ENCODE results near the gene HPSE.

HPSE gene

GRCh38 chr4:83362492-83363329, 28.1 kb upstream of the HPSE start:
- H3K27me3 ChIP-seq (ENCODE audit: control insufficient read depth in 1 of 2, insufficient read depth in 2 of 2, low read length in 2 of 2): no peaks in the 10 kb centered on the region
- no peak overlapping the region for H3K4me3 ChIP-seq (ENCODE audit: low read length in 2 of 2)
- H3K4me1 ChIP-seq (ENCODE audit: control insufficient read depth, insufficient read depth, low read length): no peaks in the 10 kb centered on the region
- no peak overlapping the region for H3K9ac ChIP-seq (ENCODE audit: low read length in 2 of 2)
- no peaks in the 10 kb centered on the region for H3K9me3 ChIP-seq (ENCODE audit: control insufficient read depth in 2 of 2, low read length in 2 of 2)
- H3K36me3 ChIP-seq (ENCODE audit: control insufficient read depth in 2 of 2, insufficient read depth in 2 of 2, low read length in 2 of 2): no peaks in the 10 kb centered on the region
- no peak overlapping the region for H3K27ac ChIP-seq (ENCODE audit: low read length)

- no peaks in the 10 kb centered on the region for H3K27me3 ChIP-seq (ENCODE audit: control insufficient read depth in 1 of 2, insufficient read depth in 2 of 2, low read length in 2 of 2)
- no peaks in the 10 kb centered on the region for H3K9me3 ChIP-seq (ENCODE audit: control insufficient read depth in 2 of 2, low read length in 2 of 2)
- H3K9ac ChIP-seq (ENCODE audit: low read length in 2 of 2): no peak overlapping the region
- H3K4me3 ChIP-seq (ENCODE audit: low read length in 2 of 2): no peak overlapping the region
- no peaks in the 10 kb centered on the region for H3K36me3 ChIP-seq (ENCODE audit: control insufficient read depth in 2 of 2, insufficient read depth in 2 of 2, low read length in 2 of 2)
- no peaks in the 10 kb centered on the region for H3K4me1 ChIP-seq (ENCODE audit: control insufficient read depth, insufficient read depth, low read length)
- no peak overlapping the region for H3K27ac ChIP-seq (ENCODE audit: low read length)
Observed at GRCh38 chr4:83361416-83362103, 26.9 kb upstream of the HPSE start.

- Histone ChIP-seq H3K27ac (ENCODE audit: low read length) (no peak overlapping the region), H3K9ac (ENCODE audit: low read length in 2 of 2) (no peak overlapping the region), H3K4me3 (ENCODE audit: low read length in 2 of 2) (no peak overlapping the region), H3K36me3 (ENCODE audit: control insufficient read depth in 2 of 2, insufficient read depth in 2 of 2, low read length in 2 of 2) (no peaks in the 10 kb centered on the region), H3K27me3 (ENCODE audit: control insufficient read depth in 1 of 2, insufficient read depth in 2 of 2, low read length in 2 of 2) (no peaks in the 10 kb centered on the region), H3K9me3 (ENCODE audit: control insufficient read depth in 2 of 2, low read length in 2 of 2) (no peaks in the 10 kb centered on the region), H3K4me1 (ENCODE audit: control insufficient read depth, insufficient read depth, low read length) (no peaks in the 10 kb centered on the region)
Observed at GRCh38 chr4:83360018-83360417, 25.4 kb upstream of the HPSE start.

GRCh38 chr4:83358410-83358809, 23.8 kb upstream of the HPSE start:
- Histone ChIP-seq H3K4me3 (ENCODE audit: low read length in 2 of 2) (no peak overlapping the region), H3K27me3 (ENCODE audit: control insufficient read depth in 1 of 2, insufficient read depth in 2 of 2, low read length in 2 of 2) (no peaks in the 10 kb centered on the region), H3K36me3 (ENCODE audit: control insufficient read depth in 2 of 2, insufficient read depth in 2 of 2, low read length in 2 of 2) (no peaks in the 10 kb centered on the region), H3K9ac (ENCODE audit: low read length in 2 of 2) (no peak overlapping the region), H3K4me1 (ENCODE audit: control insufficient read depth, insufficient read depth, low read length) (no peaks in the 10 kb centered on the region), H3K9me3 (ENCODE audit: control insufficient read depth in 2 of 2, low read length in 2 of 2) (peaks cover 0 to 5% of the 10 kb centered on the region in 2 donors), H3K27ac (ENCODE audit: low read length) (no peak overlapping the region)

GRCh38 chr4:83356899-83357661, 22.4 kb upstream of the HPSE start:
- Histone ChIP-seq H3K4me3 (ENCODE audit: low read length in 2 of 2) (peak overlapping the region in 1 of 2 donors; percentile 19), H3K9me3 (ENCODE audit: control insufficient read depth in 2 of 2, low read length in 2 of 2) (peaks cover 0 to 5% of the 10 kb centered on the region in 2 donors)

GRCh38 chr4:83353516-83353915, 18.9 kb upstream of the HPSE start:
- Histone ChIP-seq H3K4me3 (ENCODE audit: low read length in 2 of 2) (no peak overlapping the region), H3K9me3 (ENCODE audit: control insufficient read depth in 2 of 2, low read length in 2 of 2) (peaks cover 0 to 5% of the 10 kb centered on the region in 2 donors), H3K4me1 (ENCODE audit: control insufficient read depth, insufficient read depth, low read length) (no peaks in the 10 kb centered on the region)

More at GRCh38 chr4:83356899-83357661, 22.4 kb upstream of the HPSE start:
- Histone ChIP-seq H3K27me3 (ENCODE audit: control insufficient read depth in 1 of 2, insufficient read depth in 2 of 2, low read length in 2 of 2) (no peaks in the 10 kb centered on the region), H3K27ac (ENCODE audit: low read length) (no peak overlapping the region), H3K9ac (ENCODE audit: low read length in 2 of 2) (no peak overlapping the region), H3K4me1 (ENCODE audit: control insufficient read depth, insufficient read depth, low read length) (no peaks in the 10 kb centered on the region), H3K36me3 (ENCODE audit: control insufficient read depth in 2 of 2, insufficient read depth in 2 of 2, low read length in 2 of 2) (no peaks in the 10 kb centered on the region)

GRCh38 chr4:83348074-83348473, 13.4 kb upstream of the HPSE start:
- no peaks in the 10 kb centered on the region for H3K27me3 ChIP-seq (ENCODE audit: control insufficient read depth in 1 of 2, insufficient read depth in 2 of 2, low read length in 2 of 2)
- H3K9me3 ChIP-seq (ENCODE audit: control insufficient read depth in 2 of 2, low read length in 2 of 2): no peaks in the 10 kb centered on the region
- no peaks in the 10 kb centered on the region for H3K36me3 ChIP-seq (ENCODE audit: control insufficient read depth in 2 of 2, insufficient read depth in 2 of 2, low read length in 2 of 2)
- H3K9ac ChIP-seq (ENCODE audit: low read length in 2 of 2): no peak overlapping the region
- H3K4me3 ChIP-seq (ENCODE audit: low read length in 2 of 2): no peak overlapping the region
- H3K27ac ChIP-seq (ENCODE audit: low read length): no peak overlapping the region
- no peaks in the 10 kb centered on the region for H3K4me1 ChIP-seq (ENCODE audit: control insufficient read depth, insufficient read depth, low read length)

More at GRCh38 chr4:83353516-83353915, 18.9 kb upstream of the HPSE start:
- no peak overlapping the region for H3K27ac ChIP-seq (ENCODE audit: low read length)
- H3K9ac ChIP-seq (ENCODE audit: low read length in 2 of 2): no peak overlapping the region
- H3K36me3 ChIP-seq (ENCODE audit: control insufficient read depth in 2 of 2, insufficient read depth in 2 of 2, low read length in 2 of 2): no peaks in the 10 kb centered on the region
- no peaks in the 10 kb centered on the region for H3K27me3 ChIP-seq (ENCODE audit: control insufficient read depth in 1 of 2, insufficient read depth in 2 of 2, low read length in 2 of 2)

- Histone ChIP-seq H3K27ac (ENCODE audit: low read length) (no peak overlapping the region), H3K9ac (ENCODE audit: low read length in 2 of 2) (no peak overlapping the region), H3K4me3 (ENCODE audit: low read length in 2 of 2) (no peak overlapping the region), H3K36me3 (ENCODE audit: control insufficient read depth in 2 of 2, insufficient read depth in 2 of 2, low read length in 2 of 2) (no peaks in the 10 kb centered on the region), H3K9me3 (ENCODE audit: control insufficient read depth in 2 of 2, low read length in 2 of 2) (no peaks in the 10 kb centered on the region), H3K4me1 (ENCODE audit: control insufficient read depth, insufficient read depth, low read length) (no peaks in the 10 kb centered on the region), H3K27me3 (ENCODE audit: control insufficient read depth in 1 of 2, insufficient read depth in 2 of 2, low read length in 2 of 2) (no peaks in the 10 kb centered on the region)
Observed at GRCh38 chr4:83342476-83342875, 7.8 kb upstream of the HPSE start.

GRCh38 chr4:83340692-83341343, 6.2 kb upstream of the HPSE start:
- Histone ChIP-seq H3K27ac (ENCODE audit: low read length) (no peak overlapping the region), H3K4me3 (ENCODE audit: low read length in 2 of 2) (no peak overlapping the region), H3K36me3 (ENCODE audit: control insufficient read depth in 2 of 2, insufficient read depth in 2 of 2, low read length in 2 of 2) (no peaks in the 10 kb centered on the region), H3K27me3 (ENCODE audit: control insufficient read depth in 1 of 2, insufficient read depth in 2 of 2, low read length in 2 of 2) (peaks cover 3% of the 10 kb centered on the region in 2 donors), H3K9me3 (ENCODE audit: control insufficient read depth in 2 of 2, low read length in 2 of 2) (no peaks in the 10 kb centered on the region), H3K9ac (ENCODE audit: low read length in 2 of 2) (no peak overlapping the region), H3K4me1 (ENCODE audit: control insufficient read depth, insufficient read depth, low read length) (no peaks in the 10 kb centered on the region)

- peaks cover 5% of the 10 kb centered on the region for H3K4me1 ChIP-seq (ENCODE audit: control insufficient read depth, insufficient read depth, low read length)
- H3K4me3 ChIP-seq (ENCODE audit: low read length in 2 of 2): no peak overlapping the region
- no peak overlapping the region for H3K9ac ChIP-seq (ENCODE audit: low read length in 2 of 2)
- H3K27ac ChIP-seq (ENCODE audit: low read length): no peak overlapping the region
- no peaks in the 10 kb centered on the region for H3K36me3 ChIP-seq (ENCODE audit: control insufficient read depth in 2 of 2, insufficient read depth in 2 of 2, low read length in 2 of 2)
- H3K9me3 ChIP-seq (ENCODE audit: control insufficient read depth in 2 of 2, low read length in 2 of 2): no peaks in the 10 kb centered on the region
- H3K27me3 ChIP-seq (ENCODE audit: control insufficient read depth in 1 of 2, insufficient read depth in 2 of 2, low read length in 2 of 2): peaks cover 8 to 10% of the 10 kb centered on the region in 2 donors
Observed at GRCh38 chr4:83339573-83339972, 4.9 kb upstream of the HPSE start.

All from stomach smooth muscle (tissue), 2 donors.